Measurements from ENCODE around the gene KIAA1210.
"Not testable (repeated sequence)": the region's sequence is repeated elsewhere in the genome, so short reads cannot be mapped to it uniquely, and the experiment has no call there.

KIAA1210 gene

DNA sequence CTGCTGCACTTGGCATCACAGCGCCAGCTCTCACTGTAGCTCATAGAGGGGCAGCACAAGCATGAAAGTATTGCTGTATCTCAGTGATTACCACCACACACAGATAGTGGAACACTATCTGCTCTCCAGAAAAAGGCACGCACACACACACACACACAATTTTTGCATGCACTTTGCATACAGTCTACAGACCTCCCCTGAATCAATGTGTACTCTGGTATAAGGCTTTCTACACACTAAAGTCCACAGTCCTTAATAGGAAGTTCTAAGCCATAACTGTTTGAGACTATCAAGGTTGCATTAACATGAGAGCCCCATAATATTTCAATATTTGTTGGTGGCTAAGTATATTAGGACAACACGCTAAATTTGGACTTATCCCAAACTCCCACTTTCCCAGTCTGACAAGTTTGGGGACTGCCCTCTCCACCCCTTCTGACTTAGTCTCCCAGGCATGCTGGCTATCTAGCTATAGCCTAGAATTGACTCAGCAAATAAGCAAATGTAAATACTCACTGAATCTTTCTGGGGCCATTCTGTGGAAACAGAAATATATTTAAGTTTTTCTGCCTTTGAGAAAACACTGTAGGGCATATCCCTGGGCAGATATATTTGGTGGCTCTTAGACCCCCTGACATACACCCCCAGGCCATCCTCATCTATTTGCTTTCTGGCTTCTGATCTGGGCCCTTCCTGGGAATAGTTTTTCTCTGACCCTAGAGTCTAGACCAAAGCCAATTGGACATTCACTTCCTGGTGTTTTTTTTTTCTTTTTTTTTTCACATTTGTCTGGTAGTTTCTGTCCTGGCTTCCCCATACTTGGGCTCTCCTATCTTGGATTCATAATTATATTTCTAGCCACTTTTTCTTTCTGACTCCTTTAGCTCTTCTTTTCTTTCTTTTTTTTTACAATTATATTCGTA is 91.2 kb downstream of the KIAA1210 start:
- DNase-seq (ENCODE audit: low read depth), result no peak

DNA sequence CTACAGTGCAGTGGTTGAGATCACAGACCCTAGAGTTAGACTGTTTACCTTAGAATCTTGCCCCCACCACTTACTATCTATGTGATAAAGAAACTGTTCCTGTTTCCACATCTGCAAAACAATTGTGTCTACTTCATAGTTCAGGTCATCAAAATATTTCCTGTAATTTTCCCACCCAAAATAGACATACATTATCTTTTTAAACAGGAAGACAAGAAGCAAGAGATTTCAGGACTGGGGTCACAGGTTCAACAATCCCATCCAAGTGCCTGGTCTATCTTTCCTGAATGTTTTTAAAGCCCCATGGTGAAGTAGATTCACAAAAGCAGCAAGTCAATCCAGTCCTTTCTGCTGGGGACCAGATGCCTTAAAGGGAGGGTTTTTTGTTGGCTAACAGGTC is 96.6 kb downstream of the KIAA1210 start:
- DNase-seq (ENCODE audit: low read depth), result no peak

DNA sequence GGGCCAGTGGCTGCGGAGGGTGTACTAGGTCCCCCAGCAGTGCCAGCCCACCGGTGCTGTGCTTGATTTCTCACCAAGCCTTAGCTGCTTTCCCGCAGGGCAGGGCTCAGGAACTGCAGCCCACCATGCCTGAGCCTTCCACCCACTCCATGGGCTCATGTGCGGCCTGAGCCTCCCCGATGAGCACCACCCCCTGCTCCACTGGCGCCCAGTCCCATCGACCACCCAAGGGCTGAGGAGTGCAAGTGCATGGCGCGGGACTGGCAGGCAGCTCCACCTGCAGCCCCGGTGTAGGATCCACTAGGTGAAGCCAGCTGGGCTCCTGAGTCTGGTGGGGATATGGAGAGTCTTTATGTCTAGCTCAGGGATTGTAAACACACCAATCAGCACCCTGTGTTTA is 98.0 kb downstream of the KIAA1210 start:
- DNase-seq (ENCODE audit: low read depth), result not testable (repeated sequence)

DNA sequence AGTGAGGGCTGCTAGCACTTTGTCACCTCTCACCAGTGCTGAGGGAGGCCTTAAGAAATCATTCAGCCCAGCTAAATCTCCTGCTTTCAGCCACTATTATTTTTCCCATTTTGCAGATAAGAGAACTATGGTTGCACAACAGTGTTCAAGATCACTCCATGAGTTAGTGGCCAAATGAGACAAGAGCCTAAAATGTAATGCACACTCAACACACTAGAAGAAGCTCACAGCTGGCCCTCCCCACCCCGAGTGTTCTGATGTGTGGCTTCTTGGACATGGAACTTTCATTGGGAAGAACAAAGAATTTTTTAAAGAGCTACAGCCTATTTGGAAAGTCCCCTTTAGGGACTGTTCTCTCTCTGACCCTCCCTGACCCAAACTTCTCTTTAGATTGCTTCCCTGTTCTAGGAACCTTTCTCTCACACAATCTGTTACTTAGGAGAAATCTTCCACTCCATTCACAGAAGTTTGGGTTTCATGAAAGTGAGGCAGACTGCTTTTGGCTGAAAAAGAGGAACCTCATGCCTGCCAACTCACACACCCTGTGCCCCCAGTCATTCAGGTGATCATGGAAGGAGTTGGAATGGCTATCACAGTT is 98.8 kb downstream of the KIAA1210 start:
- DNase-seq (ENCODE audit: low read depth), result no peak
